ENCODE data around the gene KCNA2.

The KCNA2 gene

GRCh38 chr1:110601332-110601731 lies 4.8 kb downstream of the KCNA2 start:
- DNase-seq: no peak

DNA sequence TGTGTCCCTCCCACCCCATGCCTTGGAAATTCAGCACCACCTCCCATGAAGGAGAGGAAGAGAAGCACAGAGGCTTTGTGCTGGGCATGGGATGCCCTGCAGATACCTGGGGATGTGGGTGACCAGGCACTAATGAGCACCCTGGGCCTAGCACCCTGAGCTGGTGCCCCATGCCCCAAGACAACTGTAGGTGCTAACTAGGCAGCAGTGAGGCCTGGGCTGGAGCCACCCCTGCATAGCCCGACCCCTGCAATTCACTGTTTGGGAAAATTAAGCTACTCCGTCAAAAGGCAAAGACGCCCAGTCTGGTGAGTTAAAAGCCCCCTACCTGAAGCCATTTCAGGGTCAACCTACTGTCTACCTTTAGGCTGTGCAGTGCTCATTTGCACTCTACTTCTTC lies 5.4 kb downstream of the KCNA2 start:
- no peak for DNase-seq

DNA sequence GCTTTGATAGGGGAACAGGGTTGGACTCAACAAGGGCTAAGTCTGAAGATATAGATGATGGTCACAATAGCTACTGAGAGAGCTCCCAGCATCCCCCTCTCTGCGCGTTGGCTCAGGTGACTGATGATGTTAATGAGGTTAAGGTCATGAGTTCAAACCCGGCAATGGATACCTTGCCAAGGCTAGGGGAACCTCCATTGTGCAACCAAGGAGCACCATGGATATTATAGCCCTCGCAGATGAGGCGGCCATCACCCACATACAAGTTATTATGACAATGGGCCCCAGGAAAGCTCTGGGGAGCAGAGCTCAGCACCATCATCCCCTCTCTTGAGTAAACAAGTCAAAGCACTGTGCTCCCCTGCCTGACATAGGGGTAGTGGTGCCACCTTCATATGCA lies 8.2 kb downstream of the KCNA2 start:
- no peak for DNase-seq

GRCh38 chr1:110596312-110596711 lies 9.8 kb downstream of the KCNA2 start:
- no peak for DNase-seq

DNA sequence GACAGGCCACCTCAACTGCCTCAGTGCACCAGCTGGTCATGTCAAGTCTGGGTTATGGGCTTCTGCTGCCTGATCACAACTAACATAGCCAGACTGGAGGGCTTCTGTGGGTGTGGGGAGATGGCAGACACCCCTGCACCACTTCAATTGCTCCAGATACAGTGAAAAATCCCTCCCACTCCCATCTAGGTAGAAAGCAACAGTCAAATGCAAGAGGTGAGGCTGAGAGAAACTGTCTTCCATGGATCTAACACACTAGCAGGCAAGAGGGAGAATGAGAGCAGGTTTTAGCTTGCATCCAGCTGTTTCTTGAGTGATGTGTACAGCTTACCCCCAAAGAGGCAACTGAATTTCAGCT lies 10.8 kb downstream of the KCNA2 start:
- DNase-seq: no peak

DNA sequence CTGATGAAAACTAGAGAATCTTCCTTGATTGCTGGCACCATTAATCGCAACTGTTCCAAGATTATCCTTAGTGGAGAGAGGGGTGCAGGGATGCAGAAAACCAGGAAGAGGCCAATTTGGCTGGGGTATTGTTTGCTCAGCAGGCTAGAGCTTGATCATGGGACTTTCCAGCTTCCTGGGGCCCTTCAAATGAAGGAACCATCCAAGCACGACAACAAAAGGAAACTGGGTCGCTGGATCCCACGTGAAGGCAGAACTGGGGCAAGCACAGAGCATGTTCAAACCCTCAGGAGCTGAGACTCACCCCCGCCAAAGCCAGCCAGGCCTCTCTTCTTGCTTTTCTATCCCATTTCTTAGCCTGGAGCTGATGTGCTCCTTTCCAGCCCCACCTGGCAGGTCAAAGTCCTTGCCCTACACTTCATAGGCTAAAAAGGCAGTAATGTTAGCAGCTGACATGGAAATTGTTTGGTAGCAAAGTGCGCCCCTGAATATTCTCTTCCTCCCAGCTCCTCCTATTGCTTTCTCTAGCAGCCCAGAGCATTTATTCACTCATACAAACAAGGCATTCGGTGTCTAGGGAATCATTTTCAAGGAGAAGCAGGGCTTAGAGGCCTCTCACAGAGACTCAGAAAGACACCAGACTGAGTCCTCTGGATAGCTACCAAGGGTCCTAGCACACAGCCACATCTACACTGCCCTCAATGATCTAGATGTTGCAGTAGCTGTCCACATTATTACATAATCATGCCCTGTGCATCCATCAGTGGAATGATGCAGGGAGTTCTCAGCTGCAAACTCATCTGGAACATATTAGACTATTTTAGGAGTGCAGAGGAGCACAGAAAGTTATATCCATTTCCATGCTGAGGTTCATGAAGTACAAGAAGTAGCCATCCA lies 11.5 kb downstream of the KCNA2 start:
- DNase-seq: no peak

DNA sequence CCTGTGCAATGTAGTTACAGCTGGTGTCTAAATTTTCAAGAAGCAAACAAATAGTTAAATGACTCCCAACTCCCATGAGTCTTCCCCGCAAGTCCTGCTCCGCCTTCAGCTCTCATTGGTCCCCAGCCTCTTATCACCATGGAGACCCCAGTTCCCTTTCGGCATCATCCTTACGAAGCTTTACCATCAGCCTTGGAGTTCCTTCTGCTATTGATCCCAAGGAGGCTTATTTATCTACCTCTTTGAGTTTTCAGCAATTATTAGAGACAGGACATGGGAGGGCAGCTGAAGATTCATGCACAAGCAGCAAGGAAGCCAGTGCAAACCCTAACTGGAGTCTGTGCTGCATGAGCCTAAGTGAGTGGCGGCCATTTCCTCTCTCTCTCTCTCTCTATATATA lies 12.3 kb downstream of the KCNA2 start:
- no peak for DNase-seq

- DNase-seq: no peak
Measured at GRCh38 chr1:110591956-110592355, 14.2 kb downstream of the KCNA2 start.

DNA sequence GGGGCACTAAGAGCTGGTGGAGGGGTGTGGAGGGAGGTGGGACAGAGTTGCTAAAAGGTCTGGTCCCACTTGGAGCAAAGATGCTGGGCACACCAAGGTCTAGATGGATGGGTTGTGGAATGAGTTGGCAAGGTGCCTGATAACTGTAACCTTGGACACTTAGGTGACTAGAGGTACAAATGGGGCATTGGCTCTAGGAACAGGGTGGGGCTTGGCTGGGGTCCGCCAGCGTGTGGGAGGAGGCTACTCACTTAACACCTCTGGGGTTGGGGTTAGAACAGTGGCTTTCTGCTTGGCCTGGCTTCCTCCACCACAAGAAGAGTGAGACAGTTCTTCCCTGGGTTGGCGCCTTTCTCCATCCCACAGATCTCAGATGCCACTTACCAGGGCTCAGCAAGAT lies 17.2 kb downstream of the KCNA2 start:
- no peak for DNase-seq

- no peak for DNase-seq
Measured at GRCh38 chr1:110588486-110588885, 17.7 kb downstream of the KCNA2 start.

- DNase-seq: no peak
Measured at GRCh38 chr1:110587906-110588305, 18.3 kb downstream of the KCNA2 start.

- no peak for DNase-seq
Measured at GRCh38 chr1:110585481-110585880, 20.7 kb downstream of the KCNA2 start.

- no peak for DNase-seq
Measured at GRCh38 chr1:110584045-110584444, 22.1 kb downstream of the KCNA2 start.

DNA sequence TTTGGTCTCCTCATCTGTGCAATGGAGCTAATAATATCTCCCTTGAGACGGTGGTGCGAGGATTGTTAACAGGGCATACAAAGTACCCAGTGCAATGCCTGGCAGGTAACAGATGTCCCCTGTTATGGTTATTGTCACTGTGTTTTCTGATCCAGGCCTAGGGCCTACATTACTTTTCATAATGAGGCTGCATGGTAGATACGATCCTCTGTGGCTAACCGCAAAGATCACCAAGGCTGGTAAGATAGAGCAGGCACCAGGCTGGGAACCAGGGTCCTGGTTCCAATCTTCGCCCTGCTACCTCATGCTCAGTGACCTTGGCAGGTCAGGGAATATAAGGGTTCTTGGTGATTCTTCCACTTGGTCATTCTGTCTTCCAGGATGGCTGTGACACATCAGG lies 22.7 kb downstream of the KCNA2 start:
- DNase-seq: no peak

DNA sequence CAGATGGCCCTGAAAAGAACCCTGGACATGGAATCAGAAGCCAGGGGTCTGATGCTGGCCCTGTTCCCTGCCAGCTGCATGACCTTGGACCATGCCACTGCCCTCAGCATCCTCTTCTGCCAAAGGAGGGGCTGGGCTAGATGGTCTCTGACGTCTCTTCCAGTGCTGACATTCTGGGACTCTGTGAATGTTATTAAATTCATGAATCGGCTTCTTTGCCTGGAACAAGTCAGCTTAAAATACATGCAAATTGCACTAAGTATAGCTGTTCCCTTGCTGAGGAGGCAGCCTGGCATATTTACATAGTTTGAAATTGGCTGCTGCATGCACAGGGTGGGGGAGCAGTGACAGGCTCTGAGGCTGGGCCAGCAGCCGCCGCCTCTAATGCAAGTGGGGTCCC lies 23.8 kb downstream of the KCNA2 start:
- DNase-seq: no peak

DNA sequence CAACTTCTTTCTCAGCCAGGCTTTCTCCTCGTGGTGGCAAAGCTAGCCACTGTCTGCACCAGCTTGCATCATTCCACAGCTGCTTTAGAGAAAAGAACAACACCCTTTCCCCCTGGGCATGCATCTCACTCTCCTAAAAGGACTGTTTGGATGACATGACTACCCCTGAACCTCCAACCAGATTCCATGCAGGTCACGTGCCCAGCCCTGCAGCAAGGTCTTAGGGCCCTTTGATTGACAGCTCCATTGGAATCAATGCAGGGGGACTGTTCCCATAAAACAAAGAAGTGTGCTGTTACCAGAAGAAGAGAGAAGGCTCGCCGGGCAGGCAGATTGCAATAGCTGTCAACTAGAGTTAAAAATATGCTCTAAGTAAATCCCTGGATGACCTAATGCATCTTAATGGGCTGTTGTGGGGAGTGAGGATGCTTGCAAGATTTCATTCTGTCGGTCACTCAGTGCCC lies 24.4 kb downstream of the KCNA2 start:
- no peak for DNase-seq

GRCh38 chr1:110580244-110580643 lies 25.9 kb downstream of the KCNA2 start:
- no peak for DNase-seq

- no peak for DNase-seq
Measured at GRCh38 chr1:110579460-110579859, 26.7 kb downstream of the KCNA2 start.

GRCh38 chr1:110576441-110576840 lies 29.7 kb downstream of the KCNA2 start:
- DNase-seq: no peak

GRCh38 chr1:110573314-110573713 lies 32.8 kb downstream of the KCNA2 start:
- DNase-seq: no peak

GRCh38 chr1:110572751-110573150 lies 33.4 kb downstream of the KCNA2 start:
- DNase-seq: no peak

DNA sequence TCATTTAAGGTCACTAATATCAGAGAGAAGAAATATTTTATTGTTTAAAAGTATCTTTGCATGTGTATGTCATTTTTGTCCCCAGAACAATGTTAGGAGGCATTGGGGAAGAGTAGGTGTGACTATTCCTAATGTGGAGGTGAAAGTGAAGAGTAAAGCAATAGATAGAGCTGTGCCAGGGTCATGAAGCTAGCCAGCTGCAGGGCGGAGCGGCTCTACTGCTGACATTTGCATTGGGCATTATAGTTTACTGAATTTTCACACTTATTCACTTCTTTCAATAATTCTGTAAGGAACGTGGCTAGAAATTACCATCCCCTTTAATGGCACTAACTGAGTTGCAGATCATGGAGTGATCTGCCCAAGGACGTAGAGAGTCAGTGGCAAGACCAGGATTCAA lies 35.3 kb downstream of the KCNA2 start:
- DNase-seq: no peak

- DNase-seq: no peak
Measured at GRCh38 chr1:110570307-110570706, 35.9 kb downstream of the KCNA2 start.

DNA sequence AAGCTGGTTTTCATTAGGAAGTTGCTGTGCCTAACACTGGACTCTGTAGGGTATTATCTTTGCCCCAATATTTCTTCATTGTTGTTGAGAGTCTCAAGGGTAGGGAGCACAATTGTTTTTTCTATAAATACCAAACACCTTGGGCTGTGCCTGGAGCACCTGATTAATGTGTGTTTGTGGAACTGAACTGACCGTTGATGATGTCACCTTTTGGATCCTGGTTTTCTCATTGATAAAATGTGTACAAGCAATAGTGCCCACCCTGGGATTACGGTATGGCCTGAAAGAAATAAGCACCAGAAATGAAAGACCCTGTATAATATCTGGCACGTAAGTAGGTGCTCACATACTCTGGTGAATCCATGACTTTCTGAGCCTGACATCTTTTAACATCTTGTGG lies 39.3 kb downstream of the KCNA2 start:
- no peak for DNase-seq

DNA sequence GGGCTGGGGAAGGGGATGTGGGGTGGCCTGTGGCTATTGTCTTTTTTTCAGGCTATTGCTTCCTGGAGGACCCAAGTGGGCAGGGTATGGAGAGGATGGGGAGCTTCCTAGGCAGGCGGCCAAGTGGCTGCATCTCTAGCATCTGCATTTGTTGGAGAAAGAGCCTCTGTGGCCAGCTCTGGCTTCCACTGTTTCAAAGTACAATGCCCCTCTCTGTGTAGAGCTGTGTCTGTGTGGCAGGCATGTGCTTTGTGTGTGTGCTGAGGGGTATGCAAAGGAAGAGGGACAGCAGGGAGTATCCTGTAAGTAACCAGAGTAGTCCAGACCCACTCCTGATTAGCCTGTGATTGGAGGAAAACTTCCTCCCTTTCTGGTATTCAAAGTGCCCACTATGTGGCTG lies 40.6 kb downstream of the KCNA2 start:
- DNase-seq: no peak
